ENCODE data around the gene ZNF549.

GRCh38 chr19:57552432-57552831 lies 25.3 kb downstream of the ZNF549 start:
- TF ChIP-seq CTCF (IDR thresholded peaks at IDR 0.05 in 2 of 3, conservative IDR thresholded peaks at IDR 0.05 in 1 of 3; ENCODE audit: control insufficient read depth in 2 of 3, extremely low read depth in 1 of 3, insufficient read depth in 1 of 3, low read depth in 3 of 3, low read length in 3 of 3), result no peak
- TF ChIP-seq ZNF274 (IDR thresholded peaks at IDR 0.05; ENCODE audit: insufficient read depth, insufficient read length), result no peak

All from GM12878 (cell line).